H4 (cell line): ENCODE data around the gene RAD23A. TPM values are rescaled to one million over a fixed set of nuclear protein-coding genes. Genes with fewer than 3 reads are reported as not detected.
"Not testable (repeated sequence)": the region's sequence is repeated elsewhere in the genome, so short reads cannot be mapped to it uniquely, and the experiment has no call there.

Experiments
- DNase-seq: peaks from one replicate; pipeline ENCODE4 v3.0.0-alpha.2; 2015; ENCODE audit warnings: low spot score
- total RNA-seq: library from RNA; depleted of rRNA; stranded (reverse); fragments of >200 nt; shearing (Covaris generic); gene quantifications from 2 replicates; pipeline ENCODE4 v1.2.3, GENCODE V29; 2014

RAD23A gene
- total RNA-seq, 1 experiment from 2014 or later: 209 TPM

DNA sequence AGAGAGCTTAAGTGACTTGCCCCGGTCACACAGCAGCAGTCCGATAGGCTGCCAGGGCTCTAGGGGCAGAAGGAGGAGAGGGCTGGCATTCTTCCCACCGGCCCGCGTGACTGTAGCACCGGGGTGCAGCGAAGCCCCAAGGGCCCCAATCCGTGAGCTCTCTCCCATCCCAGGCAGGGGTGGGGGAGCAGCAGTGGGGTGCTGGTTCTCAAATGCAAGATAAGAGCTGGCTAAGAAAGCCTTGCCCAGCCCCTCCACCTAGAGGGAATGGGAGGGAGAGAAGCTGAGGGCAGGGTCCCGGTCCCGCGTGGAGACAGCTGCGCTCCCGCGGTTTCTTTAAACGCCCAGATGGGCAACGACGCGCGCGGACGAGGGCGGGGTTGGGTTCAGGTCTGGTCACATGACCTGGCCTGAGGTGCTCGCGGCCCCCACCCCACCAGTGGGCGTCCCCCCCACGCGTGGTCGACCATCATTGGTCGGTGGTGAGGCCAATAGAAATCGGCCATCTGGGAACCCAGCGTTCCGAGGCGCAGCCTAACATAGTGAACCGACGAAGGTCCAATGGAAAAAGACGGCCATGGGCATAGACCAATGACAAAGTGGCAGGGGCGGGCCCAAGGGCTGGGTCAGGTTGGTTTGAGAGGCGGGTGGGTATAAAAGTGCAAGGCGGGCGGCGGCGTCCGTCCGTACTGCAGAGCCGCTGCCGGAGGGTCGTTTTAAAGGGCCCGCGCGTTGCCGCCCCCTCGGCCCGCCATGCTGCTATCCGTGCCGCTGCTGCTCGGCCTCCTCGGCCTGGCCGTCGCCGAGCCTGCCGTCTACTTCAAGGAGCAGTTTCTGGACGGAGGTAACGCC, 7.5 kb upstream of the RAD23A start, which contains the start of gene CALR:
CALR (plus strand) TSS at position 683 of the 852 bp plus-strand sequence; CDS start at position 754, 71 bp downstream.
- peak; percentile 99 for DNase-seq

DNA sequence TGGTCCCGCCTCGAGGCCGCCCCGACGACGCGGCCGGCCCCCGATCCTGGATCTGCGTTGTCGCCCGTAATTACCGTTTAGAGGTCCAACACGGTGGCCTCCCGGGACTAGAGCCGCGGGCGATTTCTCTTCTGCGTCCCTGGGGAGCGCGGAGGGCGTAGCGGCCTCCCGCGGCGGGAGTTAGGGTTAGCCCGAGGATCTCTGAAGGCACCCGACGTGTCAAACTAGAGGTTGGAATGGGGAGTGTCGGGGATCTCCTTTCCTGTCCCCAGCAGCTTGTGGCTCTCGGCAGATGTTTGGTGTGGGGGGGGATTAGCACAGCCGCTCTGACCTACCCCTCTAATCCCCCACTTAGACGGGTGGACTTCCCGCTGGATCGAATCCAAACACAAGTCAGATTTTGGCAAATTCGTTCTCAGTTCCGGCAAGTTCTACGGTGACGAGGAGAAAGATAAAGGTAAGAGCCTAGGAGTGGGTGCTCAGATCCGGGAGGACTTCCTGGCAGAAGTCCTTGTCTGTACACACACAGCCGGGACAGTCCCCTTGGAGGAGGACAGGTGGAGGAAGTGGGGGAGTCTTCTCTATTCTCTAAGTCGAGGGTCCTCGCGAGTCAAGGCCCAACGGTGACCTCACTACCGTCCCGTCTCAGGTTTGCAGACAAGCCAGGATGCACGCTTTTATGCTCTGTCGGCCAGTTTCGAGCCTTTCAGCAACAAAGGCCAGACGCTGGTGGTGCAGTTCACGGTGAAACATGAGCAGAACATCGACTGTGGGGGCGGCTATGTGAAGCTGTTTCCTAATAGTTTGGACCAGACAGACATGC, 6.7 kb upstream of the RAD23A start:
- DNase-seq: no peak

DNA sequence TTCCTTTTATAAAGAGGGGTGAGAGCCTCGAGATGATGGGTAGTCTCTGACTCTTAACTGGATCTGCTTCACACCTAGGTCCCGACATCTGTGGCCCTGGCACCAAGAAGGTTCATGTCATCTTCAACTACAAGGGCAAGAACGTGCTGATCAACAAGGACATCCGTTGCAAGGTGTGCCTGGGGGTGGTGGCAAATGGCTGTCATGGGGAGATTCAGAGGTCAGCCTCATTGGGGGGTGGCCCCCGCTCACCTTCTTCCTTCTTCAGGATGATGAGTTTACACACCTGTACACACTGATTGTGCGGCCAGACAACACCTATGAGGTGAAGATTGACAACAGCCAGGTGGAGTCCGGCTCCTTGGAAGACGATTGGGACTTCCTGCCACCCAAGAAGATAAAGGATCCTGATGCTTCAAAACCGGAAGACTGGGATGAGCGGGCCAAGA, 5.7 kb upstream of the RAD23A start:
- no peak for DNase-seq

DNA sequence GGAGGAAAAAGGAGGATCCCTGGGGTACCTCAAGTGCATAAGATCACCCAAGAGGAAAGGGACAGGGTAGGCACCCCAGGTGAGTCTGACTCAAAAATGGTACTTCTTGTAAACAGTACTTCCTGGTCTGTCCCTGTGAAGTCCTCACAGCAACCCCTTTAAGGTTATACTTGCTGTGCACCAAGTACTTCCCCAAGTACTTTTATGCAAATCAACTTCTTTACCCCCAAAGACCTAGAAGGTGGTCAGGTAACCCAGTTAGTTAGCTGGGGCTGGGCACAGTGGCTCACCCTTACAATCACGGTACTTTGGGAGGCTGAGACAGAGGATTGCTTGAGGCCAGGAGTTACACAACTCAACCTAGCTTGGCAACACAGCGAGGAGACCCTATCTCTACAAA, 4.8 kb upstream of the RAD23A start:
- no peak for DNase-seq

DNA sequence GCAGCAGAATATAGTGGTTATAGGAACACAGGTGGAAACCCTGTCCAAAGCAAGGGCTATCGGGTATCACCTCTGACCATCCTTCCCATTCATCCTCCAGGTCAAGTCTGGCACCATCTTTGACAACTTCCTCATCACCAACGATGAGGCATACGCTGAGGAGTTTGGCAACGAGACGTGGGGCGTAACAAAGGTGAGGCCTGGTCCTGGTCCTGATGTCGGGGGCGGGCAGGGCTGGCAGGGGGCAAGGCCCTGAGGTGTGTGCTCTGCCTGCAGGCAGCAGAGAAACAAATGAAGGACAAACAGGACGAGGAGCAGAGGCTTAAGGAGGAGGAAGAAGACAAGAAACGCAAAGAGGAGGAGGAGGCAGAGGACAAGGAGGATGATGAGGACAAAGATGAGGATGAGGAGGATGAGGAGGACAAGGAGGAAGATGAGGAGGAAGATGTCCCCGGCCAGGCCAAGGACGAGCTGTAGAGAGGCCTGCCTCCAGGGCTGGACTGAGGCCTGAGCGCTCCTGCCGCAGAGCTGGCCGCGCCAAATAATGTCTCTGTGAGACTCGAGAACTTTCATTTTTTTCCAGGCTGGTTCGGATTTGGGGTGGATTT, 2.1 kb upstream of the RAD23A start:
- DNase-seq: no peak

DNA sequence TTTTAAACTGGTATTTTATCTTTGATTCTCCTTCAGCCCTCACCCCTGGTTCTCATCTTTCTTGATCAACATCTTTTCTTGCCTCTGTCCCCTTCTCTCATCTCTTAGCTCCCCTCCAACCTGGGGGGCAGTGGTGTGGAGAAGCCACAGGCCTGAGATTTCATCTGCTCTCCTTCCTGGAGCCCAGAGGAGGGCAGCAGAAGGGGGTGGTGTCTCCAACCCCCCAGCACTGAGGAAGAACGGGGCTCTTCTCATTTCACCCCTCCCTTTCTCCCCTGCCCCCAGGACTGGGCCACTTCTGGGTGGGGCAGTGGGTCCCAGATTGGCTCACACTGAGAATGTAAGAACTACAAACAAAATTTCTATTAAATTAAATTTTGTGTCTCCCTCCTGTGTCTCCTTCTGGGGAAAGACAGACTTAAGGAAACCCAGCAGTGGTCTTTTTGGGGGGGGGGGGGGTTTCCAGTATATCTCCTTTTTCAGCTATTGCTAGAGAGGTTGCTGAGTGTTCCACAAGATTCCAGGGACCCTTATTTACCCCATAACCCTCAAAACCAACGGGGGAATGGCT, 1.5 kb upstream of the RAD23A start:
- no peak for DNase-seq

DNA sequence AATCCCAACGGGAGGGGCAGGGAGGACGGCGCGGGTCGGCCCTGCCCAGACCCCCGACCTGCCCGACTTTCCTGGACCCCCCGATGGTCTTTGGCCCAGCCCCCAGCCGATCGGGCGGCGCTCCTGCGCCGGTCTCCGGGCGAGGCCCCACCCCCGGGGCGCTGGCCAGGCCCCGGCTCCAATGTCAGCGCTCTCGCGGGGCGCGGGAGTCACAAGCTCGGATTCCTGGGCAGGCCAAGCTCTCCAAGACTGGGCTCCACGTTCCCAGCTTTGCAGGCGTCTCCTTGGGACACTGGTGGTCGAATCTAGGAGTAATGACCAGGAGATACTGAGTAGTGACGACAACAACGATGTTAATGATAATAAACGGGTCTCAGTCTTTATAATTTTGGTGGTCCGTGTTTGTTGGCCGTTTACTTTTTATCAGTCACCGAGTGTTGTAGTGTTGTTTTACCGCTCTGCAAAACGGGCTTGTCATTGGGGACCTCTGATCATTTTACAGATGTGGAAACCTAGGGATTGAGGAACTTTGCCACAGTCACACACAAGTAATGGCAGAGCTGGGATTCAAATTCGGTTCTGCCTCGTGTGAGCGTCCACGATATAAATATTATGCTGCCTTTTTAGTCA, 545 bp downstream of the RAD23A start:
- DNase-seq: no peak

DNA sequence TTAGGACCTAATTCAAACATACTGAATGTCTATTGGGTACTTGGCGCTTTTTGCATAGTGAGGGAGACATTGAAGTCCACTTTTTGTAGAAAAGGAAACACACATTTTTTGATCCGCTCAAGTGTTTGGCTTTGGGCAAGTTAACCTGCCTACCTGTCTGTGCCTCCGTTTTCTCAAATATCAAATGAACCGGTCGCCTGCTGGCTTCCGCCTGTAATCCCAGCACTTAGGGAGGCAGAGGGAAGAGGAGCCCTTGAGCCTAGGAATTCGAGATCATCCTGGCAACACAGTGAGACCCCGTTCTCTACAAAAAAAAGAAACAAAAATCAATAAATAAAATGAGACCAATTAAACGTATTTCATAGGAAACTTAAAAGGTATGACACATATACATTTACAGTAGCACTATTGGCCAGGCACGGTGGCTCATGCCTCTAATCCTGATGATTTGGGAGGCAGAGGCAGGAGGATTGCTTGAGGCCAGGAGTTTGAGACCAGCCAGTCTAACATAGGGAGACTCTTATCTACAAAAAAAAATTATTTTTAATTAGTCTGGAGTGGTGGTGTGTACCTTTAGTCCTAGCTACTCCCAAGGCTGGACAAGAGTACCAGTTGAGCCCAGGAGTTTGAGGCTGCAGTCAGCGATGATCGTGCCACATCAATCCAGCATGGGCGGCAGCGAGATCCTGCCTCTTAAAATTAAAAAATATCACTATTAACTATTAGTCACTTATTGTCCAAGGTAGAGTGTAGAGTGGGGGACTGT, 1.3 kb downstream of the RAD23A start:
- DNase-seq: no peak

DNA sequence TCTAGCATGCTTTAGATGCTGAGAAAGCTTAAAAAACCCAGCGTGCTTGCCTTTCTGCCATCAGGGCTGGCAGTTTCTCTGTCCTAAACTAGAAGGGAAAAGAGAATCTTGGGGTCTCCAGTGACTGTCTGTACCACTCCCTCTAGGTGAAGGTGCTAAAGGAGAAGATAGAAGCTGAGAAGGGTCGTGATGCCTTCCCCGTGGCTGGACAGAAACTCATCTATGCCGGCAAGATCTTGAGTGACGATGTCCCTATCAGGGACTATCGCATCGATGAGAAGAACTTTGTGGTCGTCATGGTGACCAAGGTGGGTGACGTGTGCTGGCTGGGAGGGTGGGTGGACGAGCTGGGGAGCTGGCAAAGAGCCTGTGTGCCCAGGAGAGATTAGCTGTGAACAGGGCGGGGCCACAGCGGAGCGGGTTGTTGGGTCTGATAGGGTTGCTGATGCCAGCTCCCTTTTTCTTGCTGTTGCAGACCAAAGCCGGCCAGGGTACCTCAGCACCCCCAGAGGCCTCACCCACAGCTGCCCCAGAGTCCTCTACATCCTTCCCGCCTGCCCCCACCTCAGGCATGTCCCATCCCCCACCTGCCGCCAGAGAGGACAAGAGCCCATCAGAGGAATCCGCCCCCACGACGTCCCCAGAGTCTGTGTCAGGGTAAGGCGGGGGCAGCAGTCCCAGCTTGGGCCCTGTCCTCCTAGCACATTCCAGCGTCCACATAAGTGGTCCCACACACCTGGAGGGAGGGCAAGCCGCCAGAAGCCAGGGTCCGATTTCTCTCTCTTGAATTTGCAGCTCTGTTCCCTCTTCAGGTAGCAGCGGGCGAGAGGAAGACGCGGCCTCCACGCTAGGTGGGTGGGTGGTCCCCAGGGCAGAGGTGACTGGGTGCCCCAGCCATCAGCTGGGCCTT, 2.3 kb downstream of the RAD23A start:
- no peak for DNase-seq

DNA sequence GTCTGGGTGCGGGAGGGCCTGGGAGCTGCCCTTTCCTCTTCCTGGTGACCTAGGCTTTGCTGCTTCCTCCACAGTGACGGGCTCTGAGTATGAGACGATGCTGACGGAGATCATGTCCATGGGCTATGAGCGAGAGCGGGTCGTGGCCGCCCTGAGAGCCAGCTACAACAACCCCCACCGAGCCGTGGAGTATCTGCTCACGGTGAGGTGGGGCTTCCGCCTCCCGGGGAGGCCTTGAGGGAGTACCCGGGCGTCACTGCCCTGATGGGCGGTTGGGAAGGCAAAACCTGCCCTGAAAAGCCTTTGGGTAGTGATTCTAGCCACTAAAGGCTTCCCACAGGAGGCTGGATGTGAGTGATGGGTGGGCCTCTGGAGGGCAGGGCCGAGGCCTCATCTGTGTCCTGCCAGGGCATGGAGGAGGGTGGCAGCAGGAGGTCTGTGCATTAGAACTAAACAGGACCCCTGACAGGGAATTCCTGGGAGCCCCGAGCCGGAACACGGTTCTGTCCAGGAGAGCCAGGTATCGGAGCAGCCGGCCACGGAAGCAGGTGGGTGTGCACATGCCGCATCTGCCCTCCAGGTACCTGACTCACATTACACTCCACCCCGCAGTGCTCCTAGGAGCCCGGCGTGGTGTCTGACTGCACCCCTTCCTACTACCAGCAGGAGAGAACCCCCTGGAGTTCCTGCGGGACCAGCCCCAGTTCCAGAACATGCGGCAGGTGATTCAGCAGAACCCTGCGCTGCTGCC, 3.1 kb downstream of the RAD23A start:
- DNase-seq: no peak

DNA sequence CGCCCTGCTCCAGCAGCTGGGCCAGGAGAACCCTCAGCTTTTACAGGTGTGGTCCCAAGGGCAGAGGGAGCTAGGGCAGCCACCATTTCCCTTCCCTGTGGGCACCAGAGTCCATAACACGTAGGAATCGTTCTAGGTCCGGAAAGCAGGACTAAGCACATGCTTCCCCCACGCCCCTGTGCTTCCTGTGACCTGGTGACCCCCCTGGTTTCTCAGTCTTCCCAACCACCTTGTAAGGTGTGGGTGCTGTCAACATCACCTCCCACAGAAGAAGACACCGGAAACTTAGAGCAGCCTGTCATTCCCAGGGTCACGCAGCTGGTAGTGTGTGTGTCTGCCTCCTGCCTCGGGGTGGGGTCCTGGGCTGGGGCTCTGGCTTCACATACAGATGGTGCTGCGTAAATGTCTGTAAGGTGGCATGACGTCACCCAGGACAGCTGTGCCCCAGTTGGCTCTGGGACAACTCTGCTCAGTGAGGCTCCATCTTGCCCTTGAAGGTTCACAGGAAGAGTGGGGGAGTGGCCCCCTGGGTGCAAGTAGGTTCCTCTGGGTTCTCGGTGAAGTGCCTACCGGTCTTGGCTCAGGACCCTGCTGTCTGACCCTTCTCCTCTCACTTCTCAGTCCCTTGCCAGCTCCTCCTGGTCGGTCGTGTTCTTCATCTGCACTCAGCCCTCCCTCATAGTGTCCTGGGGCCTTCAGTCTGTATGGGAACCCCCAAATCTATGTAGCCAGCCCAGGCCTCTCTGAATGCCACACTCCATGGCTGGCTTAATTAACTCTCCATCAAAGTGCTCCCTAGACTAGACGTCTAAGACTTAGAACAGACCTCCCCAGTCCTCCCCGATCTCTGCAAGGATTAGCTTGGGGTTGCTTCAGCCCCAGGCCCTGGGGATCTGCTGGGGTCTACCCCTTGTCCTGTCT, 4.0 kb downstream of the RAD23A start:
- DNase-seq: no peak

DNA sequence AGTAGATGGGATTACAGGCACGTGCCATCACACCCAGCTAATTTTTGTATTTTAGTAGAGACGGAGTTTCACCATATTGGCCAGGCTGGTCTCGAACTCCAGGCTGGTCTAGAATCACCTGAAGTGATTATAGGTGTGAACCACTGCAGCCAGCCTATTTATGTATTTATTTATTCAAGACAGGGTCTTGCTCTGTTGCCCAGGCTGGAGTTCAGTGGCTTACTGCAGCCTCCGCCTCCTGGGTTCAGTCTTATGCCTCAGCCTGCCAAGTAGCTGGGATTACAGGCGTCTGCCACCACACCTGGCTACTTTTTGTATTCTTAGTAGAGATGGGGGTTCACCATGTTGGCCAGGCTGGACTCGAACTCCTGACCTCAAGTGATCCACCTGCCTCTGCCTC, 6.4 kb downstream of the RAD23A start:
- DNase-seq: not testable (repeated sequence)

DNA sequence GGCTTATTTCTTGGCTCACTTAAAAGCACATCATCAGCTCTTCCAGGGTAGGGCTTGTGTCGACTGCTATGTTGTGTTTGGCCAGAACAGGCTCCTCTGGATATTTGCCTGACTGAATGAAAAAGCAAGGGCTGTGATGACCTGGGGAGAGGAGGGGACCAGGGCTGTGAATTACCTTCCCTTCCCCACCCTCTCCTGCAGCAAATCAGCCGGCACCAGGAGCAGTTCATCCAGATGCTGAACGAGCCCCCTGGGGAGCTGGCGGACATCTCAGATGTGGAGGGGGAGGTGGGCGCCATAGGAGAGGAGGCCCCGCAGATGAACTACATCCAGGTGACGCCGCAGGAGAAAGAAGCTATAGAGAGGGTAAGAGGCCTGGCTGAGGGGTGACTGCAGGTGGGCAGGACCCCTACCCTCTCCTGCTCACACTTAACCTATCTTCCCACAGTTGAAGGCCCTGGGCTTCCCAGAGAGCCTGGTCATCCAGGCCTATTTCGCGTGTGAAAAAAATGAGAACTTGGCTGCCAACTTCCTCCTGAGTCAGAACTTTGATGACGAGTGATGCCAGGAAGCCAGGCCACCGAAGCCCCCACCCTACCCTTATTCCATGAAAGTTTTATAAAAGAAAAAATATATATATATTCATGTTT, 7.0 kb downstream of the RAD23A start:
- peak; percentile 76 for DNase-seq

DNA sequence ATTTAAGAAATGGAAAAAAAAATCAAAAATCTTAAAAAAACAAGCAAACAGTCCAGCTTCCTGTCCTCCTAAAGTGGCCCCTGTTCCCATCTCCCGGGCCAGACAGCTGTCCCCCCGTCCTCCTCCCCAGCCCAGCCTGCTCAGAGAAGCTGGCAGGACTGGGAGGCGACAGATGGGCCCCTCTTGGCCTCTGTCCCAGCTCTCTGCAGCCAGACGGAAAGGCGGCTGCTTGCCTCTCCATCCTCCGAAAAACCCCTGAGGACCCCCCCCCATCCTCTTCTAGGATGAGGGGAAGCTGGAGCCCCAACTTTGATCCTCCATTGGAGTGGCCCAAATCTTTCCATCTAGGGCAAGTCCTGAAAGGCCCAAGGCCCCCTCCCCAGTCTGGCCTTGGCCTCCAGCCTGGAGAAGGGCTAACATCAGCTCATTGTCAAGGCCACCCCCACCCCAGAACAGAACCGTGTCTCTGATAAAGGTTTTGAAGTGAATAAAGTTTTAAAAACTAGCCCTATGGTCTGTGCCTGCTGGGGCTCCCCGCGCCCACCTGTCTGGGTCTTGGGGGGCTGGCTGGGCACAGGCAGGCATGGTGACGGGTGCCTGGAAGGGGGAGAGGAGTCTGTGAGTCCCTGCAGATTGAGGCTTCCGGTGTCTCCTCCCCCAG, 7.6 kb downstream of the RAD23A start:
- peak; percentile 58 for DNase-seq

DNA sequence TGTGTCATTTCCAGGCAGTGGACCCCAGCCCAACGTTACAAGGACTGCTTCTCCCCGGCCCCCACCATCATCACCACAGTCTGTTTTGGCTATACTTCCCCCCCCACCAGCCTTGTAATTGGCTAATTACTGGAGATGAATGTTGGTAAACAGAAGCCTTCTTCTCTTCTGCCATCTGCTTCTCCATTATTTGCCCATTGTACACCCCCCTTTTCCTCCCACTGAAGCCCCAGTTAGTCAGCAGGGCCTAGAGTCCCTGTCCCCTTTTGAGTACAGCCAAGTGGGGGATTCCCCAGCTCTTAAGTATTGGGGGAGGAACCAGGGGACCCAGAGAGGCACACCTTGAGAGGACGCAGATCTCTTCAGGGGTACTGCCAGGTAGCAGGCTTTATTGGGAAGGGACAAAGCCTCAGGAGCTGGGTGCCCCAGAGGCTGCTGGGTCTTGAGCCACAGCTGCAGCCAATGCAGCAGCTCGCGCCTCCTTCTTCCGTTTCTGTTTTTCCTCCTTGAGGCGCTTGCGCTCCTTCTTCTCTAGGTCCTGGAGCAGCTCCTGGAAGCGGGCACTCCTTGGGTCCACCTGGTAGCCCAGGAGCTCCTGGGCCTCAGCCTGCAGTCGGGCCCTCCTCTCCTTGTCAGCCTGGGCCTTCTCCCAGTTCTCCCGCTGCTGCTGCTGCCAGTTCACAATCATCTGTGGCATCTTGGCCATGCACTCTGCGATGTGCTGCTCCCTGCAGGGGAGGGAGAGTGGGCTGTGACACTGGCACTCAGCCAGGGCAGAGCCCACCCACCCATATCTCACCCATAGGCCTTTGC, 8.3 kb downstream of the RAD23A start:
- no peak for DNase-seq

DNA sequence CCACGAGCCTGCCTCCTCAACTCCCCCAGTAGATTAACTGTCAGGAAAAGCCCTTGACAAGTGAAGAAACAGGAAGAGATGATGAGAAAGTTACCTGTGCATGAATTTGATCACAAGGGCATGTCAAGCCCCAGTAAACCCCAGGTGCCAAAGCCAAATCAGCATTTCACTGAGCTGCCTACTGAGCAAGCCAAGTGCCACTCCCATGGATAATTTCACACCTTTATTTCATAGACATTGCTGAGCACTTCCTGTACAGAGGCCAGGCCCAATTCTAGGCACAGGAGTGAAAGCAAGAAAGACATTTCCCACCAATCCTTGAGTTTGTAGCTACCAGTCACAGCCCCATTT, 8.9 kb downstream of the RAD23A start:
- no peak for DNase-seq
